Keratinocyte (primary cell): ENCODE results near the gene SRD5A3.

Experiments used
- CTCF ChIP-seq, 3 experiments: IDR thresholded peaks in 1 of 3; conservative IDR thresholded peaks in 1 of 3; optimal IDR thresholded peaks in 1 of 3; 2 replicates in 2 of 3; 3 replicates in 1 of 3; pipeline versions ENCODE3 to v1.5.1; 2011; ENCODE audit warnings: low read length in 3 of 3, mild to moderate bottlenecking in 3 of 3, moderate library complexity in 2 of 3, control low read depth in 1 of 3, inconsistent platforms in 1 of 3; ENCODE audit not compliant: insufficient read depth in 2 of 3; ENCODE audit errors: extremely low read depth in 1 of 3
- EZH2 ChIP-seq: IDR thresholded peaks from one replicate; pipeline ENCODE4 v1.6.1; 2012; ENCODE audit warnings: inconsistent platforms, mild to moderate bottlenecking, low read length, moderate library complexity

- TF ChIP-seq EZH2 (no peak), CTCF (optimal IDR thresholded peaks at IDR 0.05 in 1 of 3, IDR thresholded peaks at IDR 0.05 in 1 of 3, conservative IDR thresholded peaks at IDR 0.05 in 1 of 3; ENCODE audit: extremely low read depth in 1 of 3, insufficient read depth in 2 of 3, low read length in 3 of 3) (no peak)
Measured at GRCh38 chr4:55410431-55410830, 64.4 kb downstream of the SRD5A3 start.
